Karpas-422 (cell line): ENCODE results near the gene TBC1D22A. TPM values are rescaled to one million over a fixed set of nuclear protein-coding genes. Genes with fewer than 3 reads are reported as not detected.

Source experiments
- DNase-seq: peaks from one replicate; pipeline ENCODE4 v3.0.0-alpha.2; 2015
- H2AFZ ChIP-seq: fragments of 200-600 bp; sonication (generic); 2 replicates; pipeline ENCODE4 v1.6.1; 2014; ENCODE audit warnings: antibody characterized with exemption, low read length, mixed read lengths
- H3K27ac ChIP-seq: fragments of 200-600 bp; sonication (generic); 2 replicates; pipeline ENCODE4 v1.5.1; 2014; ENCODE audit warnings: mild to moderate bottlenecking, low read length, moderate library complexity
- H3K27me3 ChIP-seq: fragments of 200-600 bp; sonication (generic); 2 replicates; pipeline ENCODE4 v1.6.1; 2014; ENCODE audit warnings: low read length, mixed read lengths
- H3K36me3 ChIP-seq: fragments of 200-600 bp; sonication (generic); 2 replicates; pipeline ENCODE4 v1.6.1; 2014; ENCODE audit warnings: low read length, mixed read lengths; ENCODE audit not compliant: insufficient read depth
- H3K4me1 ChIP-seq: fragments of 200-600 bp; sonication (generic); 2 replicates; pipeline ENCODE4 v1.6.1; 2014; ENCODE audit warnings: mild to moderate bottlenecking, low read length, mixed read lengths
- H3K4me2 ChIP-seq: fragments of 200-600 bp; sonication (generic); 2 replicates; pipeline ENCODE4 v1.6.1; 2014; ENCODE audit warnings: low read length, low read depth, mild to moderate bottlenecking; ENCODE audit not compliant: poor library complexity, severe bottlenecking
- H3K4me3 ChIP-seq: fragments of 200-600 bp; sonication (generic); 2 replicates; pipeline ENCODE4 v1.5.1; 2014; ENCODE audit warnings: mild to moderate bottlenecking, antibody characterized with exemption, low read length, mixed read lengths
- H3K79me2 ChIP-seq: fragments of 200-600 bp; sonication (generic); 2 replicates; pipeline ENCODE4 v1.6.1; 2014; ENCODE audit warnings: mild to moderate bottlenecking, low read length, mixed read lengths
- H3K9ac ChIP-seq: fragments of 200-600 bp; sonication (generic); 2 replicates; pipeline ENCODE4 v1.6.0; 2014; ENCODE audit warnings: low read length
- H3K9me2 ChIP-seq: fragments of 200-600 bp; sonication (generic), shearing (Covaris generic); replicated peaks from 2 replicates; pipeline ENCODE4 v1.6.0; 2014; ENCODE audit warnings: mild to moderate bottlenecking, low read length, moderate library complexity; ENCODE audit not compliant: insufficient read depth
- H3K9me3 ChIP-seq: fragments of 300-700, 200-600 bp; sonication (generic); 2 replicates; pipeline ENCODE4 v1.6.1; 2014; ENCODE audit warnings: low read length, mixed read lengths
- H4K20me1 ChIP-seq: fragments of 200-600 bp; sonication (generic); 2 replicates; pipeline ENCODE4 v1.6.1; 2014; ENCODE audit warnings: mild to moderate bottlenecking, antibody characterized with exemption, low read length, low read depth; ENCODE audit not compliant: insufficient read depth
- total RNA-seq: library from RNA; depleted of rRNA; stranded (reverse); fragments of >200 nt; shearing (Covaris generic); gene quantifications from 2 replicates; pipeline ENCODE4 v1.2.3, GENCODE V29; 2014; ENCODE audit warnings: low replicate concordance

Gene TBC1D22A
- total RNA-seq, 1 experiment from 2014 or later, result 27.7 TPM

- peaks cover 2% of the 10 kb centered on the region; the same call in 1 of the 2 replicates for H3K79me2 ChIP-seq
- H4K20me1 ChIP-seq, result no peaks in the 10 kb centered on the region
- H3K4me3 ChIP-seq, result no peak overlapping the region
- no peaks in the 10 kb centered on the region for H3K4me1 ChIP-seq
- no peak for DNase-seq
- H2AFZ ChIP-seq, result no peak overlapping the region
- no peaks in the 10 kb centered on the region for H3K36me3 ChIP-seq
- H3K9me3 ChIP-seq, result no peaks in the 10 kb centered on the region
- H3K4me2 ChIP-seq, result no peak overlapping the region
- H3K27ac ChIP-seq, result no peak overlapping the region
- no peak overlapping the region for H3K9ac ChIP-seq
- no peaks in the 10 kb centered on the region for H3K9me2 ChIP-seq
- H3K27me3 ChIP-seq, result no peaks in the 10 kb centered on the region
Observed at GRCh38 chr22:47039356-47039755, 276.9 kb downstream of the TBC1D22A start.

GRCh38 chr22:47040486-47041270, 278.2 kb downstream of the TBC1D22A start:
- peaks cover 7% of the 10 kb centered on the region; the same call in 1 of the 2 replicates for H3K79me2 ChIP-seq
- no peaks in the 10 kb centered on the region for H3K4me1 ChIP-seq
- no peak overlapping the region for H3K27ac ChIP-seq
- H3K9me2 ChIP-seq, result no peaks in the 10 kb centered on the region
- no peak for DNase-seq
- H2AFZ ChIP-seq, result no peak overlapping the region
- no peaks in the 10 kb centered on the region for H3K27me3 ChIP-seq
- no peaks in the 10 kb centered on the region for H3K36me3 ChIP-seq
- no peak overlapping the region for H3K4me3 ChIP-seq
- no peaks in the 10 kb centered on the region for H3K9me3 ChIP-seq
- no peaks in the 10 kb centered on the region for H4K20me1 ChIP-seq
- no peak overlapping the region for H3K9ac ChIP-seq
- no peak overlapping the region for H3K4me2 ChIP-seq

- DNase-seq, result no peak
- no peaks in the 10 kb centered on the region for H3K9me3 ChIP-seq
- H3K9me2 ChIP-seq, result no peaks in the 10 kb centered on the region
- H2AFZ ChIP-seq, result no peak overlapping the region
- no peak overlapping the region for H3K27ac ChIP-seq
- no peak overlapping the region for H3K4me2 ChIP-seq
- no peak overlapping the region for H3K4me3 ChIP-seq
- H3K9ac ChIP-seq, result no peak overlapping the region
- peaks cover 7% of the 10 kb centered on the region; the same call in 1 of the 2 replicates for H3K79me2 ChIP-seq
- H4K20me1 ChIP-seq, result no peaks in the 10 kb centered on the region
- no peaks in the 10 kb centered on the region for H3K27me3 ChIP-seq
- H3K4me1 ChIP-seq, result no peaks in the 10 kb centered on the region
- H3K36me3 ChIP-seq, result no peaks in the 10 kb centered on the region
Observed at GRCh38 chr22:47041271-47042115, 279.0 kb downstream of the TBC1D22A start.

GRCh38 chr22:47042116-47042825, 279.8 kb downstream of the TBC1D22A start:
- H4K20me1 ChIP-seq, result no peaks in the 10 kb centered on the region
- no peak overlapping the region for H3K27ac ChIP-seq

GRCh38 chr22:47042861-47043496, 280.5 kb downstream of the TBC1D22A start:
- Histone ChIP-seq H3K27ac (no peak overlapping the region), H3K4me1 (peaks cover under 1% of the 10 kb centered on the region)

More at GRCh38 chr22:47042116-47042825, 279.8 kb downstream of the TBC1D22A start:
- H3K9me2 ChIP-seq, result no peaks in the 10 kb centered on the region
- no peaks in the 10 kb centered on the region for H3K4me1 ChIP-seq
- H3K27me3 ChIP-seq, result no peaks in the 10 kb centered on the region
- no peak for DNase-seq
- peaks cover 12% of the 10 kb centered on the region; the same call in 1 of the 2 replicates for H3K79me2 ChIP-seq
- H3K36me3 ChIP-seq, result no peaks in the 10 kb centered on the region
- H3K4me2 ChIP-seq, result no peak overlapping the region
- H2AFZ ChIP-seq, result no peak overlapping the region
- no peak overlapping the region for H3K4me3 ChIP-seq
- no peak overlapping the region for H3K9ac ChIP-seq
- no peaks in the 10 kb centered on the region for H3K9me3 ChIP-seq

GRCh38 chr22:47043835-47044721, 281.6 kb downstream of the TBC1D22A start:
- Histone ChIP-seq H3K27me3 (no peaks in the 10 kb centered on the region), H3K9ac (no peak overlapping the region), H3K36me3 (no peaks in the 10 kb centered on the region), H4K20me1 (no peaks in the 10 kb centered on the region), H3K9me2 (no peaks in the 10 kb centered on the region), H3K27ac (no peak overlapping the region), H3K9me3 (no peaks in the 10 kb centered on the region), H3K4me3 (no peak overlapping the region), H2AFZ (no peak overlapping the region), H3K4me2 (no peak overlapping the region), H3K79me2 (peaks cover 12% of the 10 kb centered on the region; the same call in 1 of the 2 replicates), H3K4me1 (peaks cover 12% of the 10 kb centered on the region)
- DNase-seq, result no peak

More at GRCh38 chr22:47042861-47043496, 280.5 kb downstream of the TBC1D22A start:
- no peak overlapping the region for H2AFZ ChIP-seq
- no peak overlapping the region for H3K9ac ChIP-seq
- no peak for DNase-seq
- H3K4me3 ChIP-seq, result no peak overlapping the region
- H3K9me2 ChIP-seq, result no peaks in the 10 kb centered on the region
- H3K79me2 ChIP-seq, result peaks cover 12% of the 10 kb centered on the region; the same call in 1 of the 2 replicates
- no peaks in the 10 kb centered on the region for H3K27me3 ChIP-seq
- no peaks in the 10 kb centered on the region for H4K20me1 ChIP-seq
- H3K9me3 ChIP-seq, result no peaks in the 10 kb centered on the region
- no peak overlapping the region for H3K4me2 ChIP-seq
- H3K36me3 ChIP-seq, result no peaks in the 10 kb centered on the region
